ENCODE data around the gene ACR.

Gene ACR

GRCh38 chr22:50737728-50738648, at the start of gene ACR:
Gene ACR (plus strand): TSS chr22:50738204. CDS start chr22:50738236, 32 bp downstream.
- DNase-seq = no peak

- no peak for DNase-seq
Measured at GRCh38 chr22:50688448-50688847, 49.6 kb upstream of the ACR start.

- DNase-seq = peak; percentile 71
Measured at GRCh38 chr22:50691521-50691920, 46.5 kb upstream of the ACR start.

- DNase-seq = no peak
Measured at GRCh38 chr22:50693462-50693861, 44.5 kb upstream of the ACR start.

GRCh38 chr22:50694099-50694605, 43.9 kb upstream of the ACR start:
- DNase-seq = peak; percentile 32

GRCh38 chr22:50694766-50695420, 43.1 kb upstream of the ACR start:
- no peak for DNase-seq

- no peak for DNase-seq
Measured at GRCh38 chr22:50695421-50696250, 42.4 kb upstream of the ACR start.

- DNase-seq = no peak
Measured at GRCh38 chr22:50696251-50696798, 41.7 kb upstream of the ACR start.

GRCh38 chr22:50696799-50697561, 41.0 kb upstream of the ACR start:
- no peak for DNase-seq

- no peak for DNase-seq
Measured at GRCh38 chr22:50697667-50698506, 40.1 kb upstream of the ACR start.

- DNase-seq = no peak
Measured at GRCh38 chr22:50698546-50698945, 39.5 kb upstream of the ACR start.

GRCh38 chr22:50699001-50699755, 38.8 kb upstream of the ACR start:
- DNase-seq = no peak

GRCh38 chr22:50699756-50700386, 38.1 kb upstream of the ACR start:
- no peak for DNase-seq

GRCh38 chr22:50700387-50701075, 37.5 kb upstream of the ACR start:
- DNase-seq = no peak

GRCh38 chr22:50701076-50701419, 37.0 kb upstream of the ACR start:
- DNase-seq = no peak

- DNase-seq = no peak
Measured at GRCh38 chr22:50701428-50702154, 36.4 kb upstream of the ACR start.

GRCh38 chr22:50702261-50702671, 35.7 kb upstream of the ACR start:
- peak; percentile 28 for DNase-seq
